WI38 (cell line): ENCODE results near the gene BRSK1.

ENCODE experiments used
- H3K4me3 ChIP-seq: 2 replicates; pipeline ENCODE4 v1.5.1; 2011; ENCODE audit warnings: low read depth, mild to moderate bottlenecking, control low read depth, low read length
- TF ChIP-seq, protein P1 (sequence below): IDR thresholded peaks from 2 replicates; pipeline ENCODE4 v1.5.1; 2012; ENCODE audit warnings: low read depth, mild to moderate bottlenecking, control low read depth, low read length

BRSK1 gene

DNA sequence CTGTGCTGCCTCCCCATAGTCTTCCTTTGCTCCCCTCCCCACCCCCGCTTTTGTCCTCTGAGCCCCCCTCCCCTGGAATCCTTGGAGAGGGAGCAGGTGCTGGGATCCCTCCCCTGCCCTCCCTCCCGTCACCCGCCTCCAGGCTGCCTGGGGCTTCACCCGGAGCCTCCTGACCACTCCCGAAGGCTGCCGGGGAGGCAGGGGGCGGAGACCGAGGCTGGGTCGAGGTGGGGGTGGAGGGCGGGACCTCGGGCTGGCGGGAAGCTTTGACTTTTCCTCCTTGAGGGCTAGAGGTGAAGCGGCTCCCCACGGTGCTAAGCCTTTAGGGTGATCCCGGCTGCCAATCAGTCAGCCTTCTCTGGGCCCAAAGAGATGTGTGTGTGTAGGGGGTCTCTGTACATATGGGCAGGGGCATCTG is 57.4 kb downstream of the BRSK1 start:
- TF ChIP-seq, protein P1, sequence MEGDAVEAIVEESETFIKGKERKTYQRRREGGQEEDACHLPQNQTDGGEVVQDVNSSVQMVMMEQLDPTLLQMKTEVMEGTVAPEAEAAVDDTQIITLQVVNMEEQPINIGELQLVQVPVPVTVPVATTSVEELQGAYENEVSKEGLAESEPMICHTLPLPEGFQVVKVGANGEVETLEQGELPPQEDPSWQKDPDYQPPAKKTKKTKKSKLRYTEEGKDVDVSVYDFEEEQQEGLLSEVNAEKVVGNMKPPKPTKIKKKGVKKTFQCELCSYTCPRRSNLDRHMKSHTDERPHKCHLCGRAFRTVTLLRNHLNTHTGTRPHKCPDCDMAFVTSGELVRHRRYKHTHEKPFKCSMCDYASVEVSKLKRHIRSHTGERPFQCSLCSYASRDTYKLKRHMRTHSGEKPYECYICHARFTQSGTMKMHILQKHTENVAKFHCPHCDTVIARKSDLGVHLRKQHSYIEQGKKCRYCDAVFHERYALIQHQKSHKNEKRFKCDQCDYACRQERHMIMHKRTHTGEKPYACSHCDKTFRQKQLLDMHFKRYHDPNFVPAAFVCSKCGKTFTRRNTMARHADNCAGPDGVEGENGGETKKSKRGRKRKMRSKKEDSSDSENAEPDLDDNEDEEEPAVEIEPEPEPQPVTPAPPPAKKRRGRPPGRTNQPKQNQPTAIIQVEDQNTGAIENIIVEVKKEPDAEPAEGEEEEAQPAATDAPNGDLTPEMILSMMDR, result no peak
- H3K4me3 ChIP-seq, result peak overlapping the region; percentile 75

DNA sequence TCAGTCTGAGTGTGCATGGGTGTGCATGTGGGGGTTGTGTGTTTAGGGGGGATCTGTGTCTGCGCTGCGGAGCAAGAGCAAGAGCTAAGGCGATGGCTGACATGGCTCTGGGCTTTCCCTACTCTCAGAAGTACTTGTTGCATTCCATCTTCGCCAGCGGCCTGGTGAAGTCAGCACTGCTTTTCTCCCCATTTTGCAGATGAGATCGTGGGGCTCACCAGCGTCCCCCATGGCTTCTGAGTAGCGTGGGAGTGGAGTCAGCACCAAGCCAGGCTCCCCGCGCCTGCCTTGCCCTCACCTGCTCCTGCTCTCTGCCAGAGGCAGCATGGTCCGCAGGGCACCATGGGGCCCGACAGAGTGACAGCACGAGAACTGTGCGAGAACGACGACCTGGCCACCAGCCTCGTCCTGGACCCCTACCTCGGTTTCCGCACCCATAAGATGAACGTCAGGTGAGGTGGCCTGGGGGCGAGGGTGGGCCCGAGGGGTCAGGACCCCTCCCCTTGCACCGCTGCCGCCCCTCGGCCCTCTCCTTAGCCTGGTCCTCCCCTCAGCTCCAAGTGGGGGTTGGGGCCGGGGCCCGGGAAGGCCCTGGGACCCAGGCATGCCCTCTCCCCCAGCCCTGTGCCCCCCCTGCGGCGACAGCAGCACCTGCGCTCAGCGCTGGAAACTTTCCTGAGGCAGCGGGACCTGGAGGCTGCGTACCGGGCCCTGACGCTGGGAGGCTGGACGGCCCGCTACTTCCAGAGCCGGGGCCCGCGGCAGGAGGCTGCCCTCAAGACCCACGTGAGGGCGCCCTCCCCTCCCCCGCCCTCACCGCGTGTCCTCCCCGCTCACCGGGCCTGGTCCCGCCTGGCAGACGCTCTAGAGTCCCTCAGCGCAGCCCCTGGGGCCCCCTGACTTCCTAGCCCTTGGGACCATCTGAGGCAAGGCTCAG is 58.1 kb downstream of the BRSK1 start:
- TF ChIP-seq, protein P1, result no peak
- H3K4me3 ChIP-seq, result no peak overlapping the region

DNA sequence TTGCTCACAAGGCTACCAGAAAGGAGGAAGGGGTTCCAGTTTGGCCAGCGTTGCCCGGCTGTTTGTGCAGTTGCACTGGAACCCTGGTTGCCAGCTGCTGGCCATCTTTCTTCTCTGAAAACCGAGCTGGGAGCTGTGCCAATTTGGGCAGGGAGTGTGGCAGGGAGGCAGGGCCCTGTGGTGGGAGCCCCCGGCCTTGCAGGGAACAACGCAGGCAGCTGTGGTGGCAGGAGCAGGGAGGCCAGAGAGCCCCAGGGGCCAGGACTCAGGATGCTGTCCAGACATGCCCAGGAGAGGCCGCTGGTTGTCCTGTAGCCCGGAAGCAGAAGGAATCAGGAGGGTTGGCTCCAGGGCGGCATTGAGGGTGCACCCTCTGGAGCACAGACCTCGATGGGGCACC is 60.6 kb downstream of the BRSK1 start:
- no peak overlapping the region for H3K4me3 ChIP-seq
- TF ChIP-seq, protein P1, result no peak

DNA sequence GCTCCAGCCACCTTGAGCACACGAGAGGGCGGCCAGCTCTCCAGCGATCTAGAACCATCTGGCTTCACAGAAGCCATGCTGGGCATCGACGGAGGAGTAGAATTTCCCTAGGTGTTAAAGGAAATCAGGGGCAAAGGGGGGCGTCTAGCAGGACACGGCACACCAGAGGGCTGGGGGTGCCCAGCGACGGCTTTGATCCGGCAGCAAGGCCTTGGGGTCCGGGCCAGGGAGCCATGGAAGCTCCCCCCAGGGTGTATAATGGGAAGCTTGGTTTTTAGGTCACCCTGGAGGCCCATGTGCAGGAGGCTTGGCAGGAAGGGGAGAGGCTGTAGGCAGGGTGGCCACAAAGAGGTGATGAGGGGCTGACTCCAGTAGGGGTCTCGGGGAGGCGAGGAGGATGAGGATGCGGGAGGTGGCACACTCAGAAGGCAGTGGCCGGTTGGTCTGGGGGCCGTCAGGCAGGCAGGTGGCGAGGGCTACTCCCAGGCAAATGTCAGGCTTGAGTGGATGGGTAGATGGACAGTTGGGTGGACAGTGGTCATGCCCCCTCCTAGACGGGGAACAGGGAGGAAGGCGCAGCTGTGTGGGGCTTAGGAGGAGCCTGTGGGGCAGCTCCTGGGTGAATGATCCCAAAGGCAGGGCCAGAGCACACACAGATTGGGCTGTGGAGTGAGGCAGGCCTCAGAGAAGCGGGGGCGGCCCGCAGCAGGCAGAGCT is 61.5 kb downstream of the BRSK1 start:
- no peak overlapping the region for H3K4me3 ChIP-seq
- TF ChIP-seq, protein P1, result no peak

DNA sequence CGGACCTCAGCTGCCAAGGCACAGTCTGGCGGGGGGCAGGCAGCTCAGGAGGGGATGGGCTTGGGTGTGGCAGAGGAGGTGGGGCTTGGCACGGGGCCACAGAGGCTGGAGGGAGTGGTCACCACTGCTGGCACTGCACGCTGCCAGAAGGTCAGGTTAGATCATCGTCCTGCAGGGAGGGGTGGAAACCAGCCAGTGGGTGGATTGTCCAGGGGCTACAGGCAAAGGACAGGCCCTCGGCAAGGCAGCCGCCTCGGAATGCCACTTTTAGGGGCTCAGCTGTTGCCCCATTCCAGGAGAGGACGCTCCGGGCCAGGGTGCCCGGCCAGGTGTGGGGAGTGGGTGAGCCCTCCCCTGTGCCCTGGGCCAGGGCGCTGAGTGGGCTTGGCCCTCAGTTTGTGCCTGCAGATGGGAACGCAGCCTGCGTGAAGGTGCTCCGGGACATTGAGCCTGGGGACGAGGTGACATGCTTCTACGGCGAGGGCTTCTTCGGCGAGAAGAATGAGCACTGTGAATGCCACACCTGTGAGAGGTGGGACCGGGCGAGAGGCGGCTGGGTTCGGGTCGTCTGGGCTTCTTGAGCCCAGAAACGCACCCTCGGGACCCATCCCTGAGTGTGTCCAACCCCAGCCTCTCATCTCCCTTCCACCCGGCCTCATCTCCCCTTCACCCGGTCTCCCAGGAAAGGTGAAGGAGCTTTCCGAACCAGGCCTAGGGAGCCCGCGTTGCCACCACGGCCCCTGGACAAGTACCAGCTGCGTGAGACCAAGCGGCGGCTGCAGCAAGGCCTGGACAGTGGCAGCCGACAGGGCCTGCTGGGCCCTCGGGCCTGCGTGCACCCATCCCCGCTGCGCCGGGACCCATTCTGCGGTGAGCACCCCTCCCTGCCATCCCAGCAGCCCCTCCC is 62.3 kb downstream of the BRSK1 start:
- no peak overlapping the region for H3K4me3 ChIP-seq
- TF ChIP-seq, protein P1, result no peak

DNA sequence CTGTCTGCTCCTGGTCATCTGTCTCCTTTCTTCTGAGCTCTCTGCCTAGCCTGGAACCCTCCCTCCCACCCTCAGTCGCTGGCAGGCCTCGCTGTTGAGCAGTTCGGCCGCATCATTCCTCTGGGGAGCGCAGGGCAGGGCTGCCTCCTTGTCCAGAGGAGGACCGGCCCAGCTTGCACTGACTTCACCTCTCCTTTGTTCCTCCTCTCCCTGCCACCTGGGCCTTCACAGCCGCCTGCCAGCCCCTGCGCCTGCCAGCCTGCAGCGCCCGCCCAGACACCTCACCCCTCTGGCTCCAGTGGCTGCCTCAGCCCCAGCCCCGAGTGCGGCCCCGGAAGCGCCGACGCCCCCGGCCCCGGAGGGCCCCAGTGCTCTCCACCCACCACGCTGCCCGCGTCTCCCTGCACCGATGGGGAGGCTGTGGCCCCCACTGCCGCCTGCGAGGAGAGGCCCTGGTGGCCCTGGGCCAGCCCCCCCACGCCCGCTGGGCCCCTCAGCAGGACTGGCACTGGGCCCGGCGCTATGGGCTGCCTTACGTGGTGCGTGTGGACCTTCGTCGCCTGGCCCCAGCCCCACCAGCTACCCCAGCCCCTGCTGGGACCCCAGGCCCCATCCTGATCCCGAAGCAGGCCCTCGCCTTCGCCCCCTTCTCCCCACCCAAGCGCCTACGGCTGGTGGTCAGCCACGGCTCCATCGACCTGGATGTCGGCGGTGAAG is 63.1 kb downstream of the BRSK1 start:
- no peak overlapping the region for H3K4me3 ChIP-seq
- TF ChIP-seq, protein P1, result no peak
